HG02852 (cell line): ENCODE measurements around the gene CFAP43.
"Not testable (repeated sequence)": the region's sequence is repeated elsewhere in the genome, so short reads cannot be mapped to it uniquely, and the experiment has no call there.

Experiments
- ATAC-seq: cut with Tn5 transposase; IDR thresholded peaks from one replicate; pipeline ENCODE4 v1.9.1; 2021; ENCODE audit warnings: mild to moderate bottlenecking, moderate library complexity; ENCODE audit not compliant: unreplicated experiment

CFAP43 gene

GRCh38 chr10:104256335-104256961, 24.3 kb upstream of the CFAP43 start:
- no peak for ATAC-seq

GRCh38 chr10:104255311-104255981, 23.3 kb upstream of the CFAP43 start:
- ATAC-seq: peak; percentile 37

GRCh38 chr10:104254493-104255310, 22.5 kb upstream of the CFAP43 start, which contains the start of gene GSTO1:
Gene GSTO1, plus strand, starts transcription at chr10:104254892. Its CDS starts 37 bp downstream, at chr10:104254929.
- peak; percentile 79 for ATAC-seq

- ATAC-seq: no peak
Observed at GRCh38 chr10:104253606-104254410, 21.6 kb upstream of the CFAP43 start.

GRCh38 chr10:104253106-104253505, 20.9 kb upstream of the CFAP43 start:
- no peak for ATAC-seq

GRCh38 chr10:104252368-104252767, 20.2 kb upstream of the CFAP43 start:
- no peak for ATAC-seq

GRCh38 chr10:104251443-104251842, 19.3 kb upstream of the CFAP43 start:
- ATAC-seq: no peak

- ATAC-seq: no peak
Observed at GRCh38 chr10:104250371-104250770, 18.2 kb upstream of the CFAP43 start.

GRCh38 chr10:104248931-104249330, 16.8 kb upstream of the CFAP43 start:
- ATAC-seq: not testable (repeated sequence)

GRCh38 chr10:104247513-104248146, 15.5 kb upstream of the CFAP43 start:
- ATAC-seq: no peak

GRCh38 chr10:104246976-104247375, 14.8 kb upstream of the CFAP43 start:
- no peak for ATAC-seq

GRCh38 chr10:104245066-104245632, 13.0 kb upstream of the CFAP43 start:
- no peak for ATAC-seq

GRCh38 chr10:104243512-104243911, 11.3 kb upstream of the CFAP43 start:
- no peak for ATAC-seq

GRCh38 chr10:104243009-104243408, 10.8 kb upstream of the CFAP43 start:
- ATAC-seq: not testable (repeated sequence)

- no peak for ATAC-seq
Observed at GRCh38 chr10:104242545-104242944, 10.4 kb upstream of the CFAP43 start.

GRCh38 chr10:104240078-104240477, 7.9 kb upstream of the CFAP43 start:
- no peak for ATAC-seq

GRCh38 chr10:104235801-104236200, 3.6 kb upstream of the CFAP43 start:
- ATAC-seq: no peak

- no peak for ATAC-seq
Observed at GRCh38 chr10:104234934-104235333, 2.8 kb upstream of the CFAP43 start.

- ATAC-seq: no peak
Observed at GRCh38 chr10:104233817-104234216, 1.7 kb upstream of the CFAP43 start.

GRCh38 chr10:104232613-104233102, 494 bp upstream of the CFAP43 start:
- ATAC-seq: no peak
